Lower leg skin (tissue), 3 donors: ENCODE data around the gene PRXL2B.

ENCODE experiments used
- POLR2A ChIP-seq, 2 donors: fragments of 450-650 bp; IDR thresholded peaks; one replicate each; pipeline ENCODE4 v1.6.1; 2016 to 2017; ENCODE audit warnings: antibody characterized with exemption in 2 of 2, mild to moderate bottlenecking in 1 of 2, moderate library complexity in 1 of 2
- TF ChIP-seq, protein P1 (sequence below), 3 donors: fragments of 450-650 bp; IDR thresholded peaks; one replicate each; pipeline ENCODE4 v1.5.1; 2016; ENCODE audit warnings: antibody characterized with exemption in 3 of 3, mild to moderate bottlenecking in 3 of 3, moderate library complexity in 2 of 3

DNA sequence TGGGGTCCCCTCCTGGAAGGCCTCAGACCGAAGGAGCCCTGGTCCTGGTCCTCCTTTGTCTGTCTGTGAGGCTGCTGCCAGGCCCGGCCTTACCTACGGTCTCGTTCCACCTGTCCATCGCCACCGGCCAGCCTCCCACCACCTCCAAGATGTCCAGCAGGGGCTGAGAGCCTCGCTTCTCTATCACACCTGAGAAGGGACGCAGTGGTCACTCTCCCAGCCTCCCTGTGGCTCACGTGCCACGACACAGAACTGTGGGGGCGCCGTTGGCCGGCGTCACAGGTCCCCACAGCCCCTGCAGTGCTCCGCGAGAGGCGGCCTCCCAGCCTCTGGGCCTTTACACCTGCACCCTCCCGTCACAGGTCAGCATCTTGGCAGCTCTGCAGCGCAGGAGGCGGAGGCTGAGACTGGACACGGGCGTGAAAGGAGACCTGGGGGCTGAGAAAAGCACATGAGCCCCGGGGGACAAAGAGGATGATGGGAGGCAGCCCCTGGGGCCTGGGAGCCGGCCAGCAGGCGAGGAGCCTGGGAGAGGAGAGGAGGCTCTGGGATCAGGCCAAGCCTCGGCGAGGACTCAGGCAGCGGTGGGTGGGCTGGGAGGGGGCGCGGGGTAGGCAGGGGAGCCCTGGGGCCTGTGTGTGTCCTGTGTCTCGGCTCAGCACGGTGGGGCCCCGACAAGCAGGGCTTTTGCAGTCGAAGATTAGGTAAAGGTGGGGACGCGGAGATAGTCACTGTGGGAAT lies 20.5 kb downstream of the PRXL2B start:
- TF ChIP-seq POLR2A (IDR thresholded peaks at IDR 0.05), result no peak
- TF ChIP-seq, protein P1, sequence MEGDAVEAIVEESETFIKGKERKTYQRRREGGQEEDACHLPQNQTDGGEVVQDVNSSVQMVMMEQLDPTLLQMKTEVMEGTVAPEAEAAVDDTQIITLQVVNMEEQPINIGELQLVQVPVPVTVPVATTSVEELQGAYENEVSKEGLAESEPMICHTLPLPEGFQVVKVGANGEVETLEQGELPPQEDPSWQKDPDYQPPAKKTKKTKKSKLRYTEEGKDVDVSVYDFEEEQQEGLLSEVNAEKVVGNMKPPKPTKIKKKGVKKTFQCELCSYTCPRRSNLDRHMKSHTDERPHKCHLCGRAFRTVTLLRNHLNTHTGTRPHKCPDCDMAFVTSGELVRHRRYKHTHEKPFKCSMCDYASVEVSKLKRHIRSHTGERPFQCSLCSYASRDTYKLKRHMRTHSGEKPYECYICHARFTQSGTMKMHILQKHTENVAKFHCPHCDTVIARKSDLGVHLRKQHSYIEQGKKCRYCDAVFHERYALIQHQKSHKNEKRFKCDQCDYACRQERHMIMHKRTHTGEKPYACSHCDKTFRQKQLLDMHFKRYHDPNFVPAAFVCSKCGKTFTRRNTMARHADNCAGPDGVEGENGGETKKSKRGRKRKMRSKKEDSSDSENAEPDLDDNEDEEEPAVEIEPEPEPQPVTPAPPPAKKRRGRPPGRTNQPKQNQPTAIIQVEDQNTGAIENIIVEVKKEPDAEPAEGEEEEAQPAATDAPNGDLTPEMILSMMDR (IDR thresholded peaks at IDR 0.05), result no peak
